WTC11 (cell line): ENCODE measurements around the gene SNX9. TPM values are rescaled to one million over a fixed set of nuclear protein-coding genes. Genes with fewer than 3 reads are reported as not detected.

Experiments
- ATAC-seq: fragments of 200-7000 bp; cut with Tn5 transposase; 2 replicates; pipeline ENCODE4 v1.10.0; 2021; ENCODE audit warnings: mild to moderate bottlenecking, moderate library complexity
- CTCF ChIA-PET: fragments of 300-600 bp; sonication (Branson Sonifier 250); formaldehyde crosslinking; loops from one replicate; lab custom pipeline; 2021; ENCODE audit warnings: antibody characterized with exemption; lab: Charles Lee
- POLR2A ChIA-PET: fragments of 350-600 bp; sonication (Branson Sonifier 250); formaldehyde crosslinking; loops from one replicate; lab custom pipeline; 2021; ENCODE audit warnings: antibody characterized with exemption; lab: Charles Lee
- DNase-seq: peaks from one replicate; pipeline ENCODE4 v3.0.0; 2021; ENCODE audit warnings: low spot score
- H3K27ac Mint-ChIP-seq: 2 replicates; pipeline ENCODE4 v1.8.0; 2021; ENCODE audit warnings: mixed read lengths
- H3K27me3 Mint-ChIP-seq: 2 replicates; pipeline ENCODE4 v1.8.0; 2021; ENCODE audit warnings: low read depth, mild to moderate bottlenecking, moderate library complexity, mixed read lengths
- H3K36me3 Mint-ChIP-seq: 2 replicates; pipeline ENCODE4 v1.8.0; 2021; ENCODE audit warnings: mixed read lengths
- H3K4me1 Mint-ChIP-seq: 2 replicates; pipeline ENCODE4 v1.8.0; 2022; ENCODE audit warnings: mixed read lengths
- H3K4me3 Mint-ChIP-seq: 2 replicates; pipeline ENCODE4 v1.8.0; 2021; ENCODE audit warnings: mild to moderate bottlenecking, moderate library complexity, mixed read lengths
- H3K9me3 Mint-ChIP-seq: 2 replicates; pipeline ENCODE4 v1.8.0; 2021; ENCODE audit warnings: mixed read lengths
- CREB1 ChIP-seq: sonication (generic); formaldehyde crosslinking; IDR thresholded peaks from 2 replicates; pipeline ENCODE4 v1.8.0; 2023; ENCODE audit warnings: mild to moderate bottlenecking, missing genetic modification reagents
- ELF4 ChIP-seq: sonication (generic); formaldehyde crosslinking; IDR thresholded peaks from 2 replicates; pipeline ENCODE4 v1.8.1; 2022; ENCODE audit warnings: low read depth, mild to moderate bottlenecking, moderate library complexity, missing genetic modification reagents
- ETV6 ChIP-seq: sonication (generic); formaldehyde crosslinking; IDR thresholded peaks from 2 replicates; pipeline ENCODE4 v1.8.1; 2022; ENCODE audit warnings: mild to moderate bottlenecking, missing genetic modification reagents
- FOXP1 ChIP-seq: sonication (generic); formaldehyde crosslinking; IDR thresholded peaks from 2 replicates; pipeline ENCODE4 v1.8.0; 2022; ENCODE audit warnings: missing genetic modification reagents, mild to moderate bottlenecking, moderate library complexity, borderline replicate concordance
- GABPB1 ChIP-seq: sonication (generic); formaldehyde crosslinking; IDR thresholded peaks from 2 replicates; pipeline ENCODE4 v1.8.1; 2023; ENCODE audit warnings: mild to moderate bottlenecking, missing genetic modification reagents
- NFE2L1 ChIP-seq: sonication (generic); formaldehyde crosslinking; IDR thresholded peaks from 2 replicates; pipeline ENCODE4 v1.8.1; 2023; ENCODE audit warnings: missing genetic modification reagents
- OVOL2 ChIP-seq: fragments of 250-450 bp; sonication (Bioruptor Pico); IDR thresholded peaks from 2 replicates; pipeline ENCODE4 v1.9.0; 2021; ENCODE audit warnings: mild to moderate bottlenecking, borderline replicate concordance
- SMAD3 ChIP-seq: sonication (generic); formaldehyde crosslinking; IDR thresholded peaks from 2 replicates; pipeline ENCODE4 v1.8.0; 2022; ENCODE audit warnings: missing genetic modification reagents, mild to moderate bottlenecking, borderline replicate concordance
- STAT6 ChIP-seq: sonication (generic); formaldehyde crosslinking; conservative IDR thresholded peaks from 2 replicates; pipeline ENCODE4 v1.8.1; 2023; ENCODE audit warnings: mild to moderate bottlenecking, low read depth, missing genetic modification reagents, moderate library complexity
- TEAD1 ChIP-seq: sonication (generic); formaldehyde crosslinking; IDR thresholded peaks from 2 replicates; pipeline ENCODE4 v1.8.0; 2022; ENCODE audit warnings: mild to moderate bottlenecking, missing genetic modification reagents
- TEAD4 ChIP-seq: sonication (generic); formaldehyde crosslinking; IDR thresholded peaks from 2 replicates; pipeline ENCODE4 v1.8.0; 2022; ENCODE audit warnings: mild to moderate bottlenecking, missing genetic modification reagents
- ZNF263 ChIP-seq: sonication (generic); formaldehyde crosslinking; IDR thresholded peaks from 2 replicates; pipeline ENCODE4 v1.8.1; 2022; ENCODE audit warnings: low read depth, mild to moderate bottlenecking, moderate library complexity, missing genetic modification reagents
- ZNF396 ChIP-seq: fragments of 250-450 bp; sonication (Bioruptor Pico); IDR thresholded peaks from 2 replicates; pipeline ENCODE4 v1.8.0; 2021; ENCODE audit warnings: mild to moderate bottlenecking, moderate library complexity, borderline replicate concordance
- ZNF423 ChIP-seq: fragments of 250-450 bp; sonication (Bioruptor Pico); IDR thresholded peaks from 2 replicates; pipeline ENCODE4 v2.1.2; 2022; ENCODE audit warnings: mild to moderate bottlenecking, moderate library complexity
- ZNF532 ChIP-seq: fragments of 250-450 bp; sonication (Bioruptor Pico); IDR thresholded peaks from 2 replicates; pipeline ENCODE4 v1.9.0; 2021; ENCODE audit warnings: mild to moderate bottlenecking, borderline replicate concordance
- ZNF671 ChIP-seq: fragments of 250-450 bp; sonication (Bioruptor Pico); IDR thresholded peaks from 2 replicates; pipeline ENCODE4 v1.8.0; 2021; ENCODE audit warnings: mild to moderate bottlenecking
- total RNA-seq: library from RNA; stranded (reverse); gene quantifications from 3 replicates; pipeline ENCODE4 v1.2.3, GENCODE V29; 2021
- TF ChIP-seq, protein P1 (sequence below): sonication (generic); formaldehyde crosslinking; IDR thresholded peaks from 2 replicates; pipeline ENCODE4 v1.8.1; 2022; ENCODE audit warnings: missing genetic modification reagents, borderline replicate concordance
- TF ChIP-seq, protein P2 (sequence below): sonication (generic); formaldehyde crosslinking; IDR thresholded peaks from 2 replicates; pipeline ENCODE4 v1.8.1; 2022; ENCODE audit warnings: low read depth, mild to moderate bottlenecking, moderate library complexity, missing genetic modification reagents, borderline replicate concordance

The SNX9 gene
- total RNA-seq, 1 experiment from 2014 or later = 35.0 TPM

- TF ChIP-seq OVOL2 (CRISPR knock-in tag) = no peak
Observed at GRCh38 chr6:157943249-157943963, 120.4 kb downstream of the SNX9 start (continued).

DNA sequence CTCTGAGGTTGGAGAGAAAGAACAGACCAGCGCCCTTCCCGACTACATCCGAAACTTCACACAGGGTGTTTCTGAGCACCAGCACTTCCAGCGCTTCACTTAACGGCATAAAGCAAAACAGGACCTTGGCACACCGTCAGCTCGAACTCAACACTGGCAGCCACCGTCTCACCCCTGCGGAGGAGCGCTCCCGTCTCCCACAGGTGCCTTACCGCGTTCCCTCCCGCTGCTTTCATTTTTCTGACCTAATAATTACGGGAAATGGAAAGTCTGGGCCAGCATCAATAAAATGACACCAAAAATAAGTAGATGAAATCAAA lies 120.9 kb downstream of the SNX9 start:
- H3K27ac Mint-ChIP-seq = no peak overlapping the region
- H3K36me3 Mint-ChIP-seq = peaks cover 59% of the 10 kb centered on the region
- no peaks in the 10 kb centered on the region for H3K27me3 Mint-ChIP-seq
- H3K4me1 Mint-ChIP-seq = no peaks in the 10 kb centered on the region
- ChIA-PET POLR2A (no interaction called here), CTCF (no interaction called here)
- TF ChIP-seq ZNF396 (CRISPR knock-in tag) = no peak
- TF ChIP-seq ELF4 (CRISPR knock-in tag) = no peak
- no peak for TF ChIP-seq ZNF671
- no peak for TF ChIP-seq CREB1
- TF ChIP-seq NFE2L1 (CRISPR knock-in tag) = no peak
- no peak for TF ChIP-seq ZNF423 (CRISPR knock-in tag)
- no peak for TF ChIP-seq STAT6 (CRISPR knock-in tag)
- no peak for TF ChIP-seq TEAD1 (CRISPR knock-in tag)
- TF ChIP-seq FOXP1 (CRISPR knock-in tag) = no peak
- no peak for TF ChIP-seq GABPB1 (CRISPR knock-in tag)
- no peak for TF ChIP-seq SMAD3 (CRISPR knock-in tag)
- no peak for TF ChIP-seq ZNF532
- no peak for TF ChIP-seq ZNF263 (CRISPR knock-in tag)
- TF ChIP-seq TEAD4 (CRISPR knock-in tag) = no peak
- TF ChIP-seq, protein P1, sequence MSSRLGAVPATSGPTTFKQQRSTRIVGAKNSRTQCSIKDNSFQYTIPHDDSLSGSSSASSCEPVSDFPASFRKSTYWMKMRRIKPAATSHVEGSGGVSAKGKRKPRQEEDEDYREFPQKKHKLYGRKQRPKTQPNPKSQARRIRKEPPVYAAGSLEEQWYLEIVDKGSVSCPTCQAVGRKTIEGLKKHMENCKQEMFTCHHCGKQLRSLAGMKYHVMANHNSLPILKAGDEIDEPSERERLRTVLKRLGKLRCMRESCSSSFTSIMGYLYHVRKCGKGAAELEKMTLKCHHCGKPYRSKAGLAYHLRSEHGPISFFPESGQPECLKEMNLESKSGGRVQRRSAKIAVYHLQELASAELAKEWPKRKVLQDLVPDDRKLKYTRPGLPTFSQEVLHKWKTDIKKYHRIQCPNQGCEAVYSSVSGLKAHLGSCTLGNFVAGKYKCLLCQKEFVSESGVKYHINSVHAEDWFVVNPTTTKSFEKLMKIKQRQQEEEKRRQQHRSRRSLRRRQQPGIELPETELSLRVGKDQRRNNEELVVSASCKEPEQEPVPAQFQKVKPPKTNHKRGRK (CRISPR knock-in tag) = no peak
- TF ChIP-seq, protein P2, sequence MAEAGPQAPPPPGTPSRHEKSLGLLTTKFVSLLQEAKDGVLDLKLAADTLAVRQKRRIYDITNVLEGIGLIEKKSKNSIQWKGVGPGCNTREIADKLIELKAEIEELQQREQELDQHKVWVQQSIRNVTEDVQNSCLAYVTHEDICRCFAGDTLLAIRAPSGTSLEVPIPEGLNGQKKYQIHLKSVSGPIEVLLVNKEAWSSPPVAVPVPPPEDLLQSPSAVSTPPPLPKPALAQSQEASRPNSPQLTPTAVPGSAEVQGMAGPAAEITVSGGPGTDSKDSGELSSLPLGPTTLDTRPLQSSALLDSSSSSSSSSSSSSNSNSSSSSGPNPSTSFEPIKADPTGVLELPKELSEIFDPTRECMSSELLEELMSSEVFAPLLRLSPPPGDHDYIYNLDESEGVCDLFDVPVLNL (CRISPR knock-in tag) = no peak
- TF ChIP-seq ETV6 (CRISPR knock-in tag) = no peak
- DNase-seq (no peak), ATAC-seq (no peak)
- no peak overlapping the region for H3K4me3 Mint-ChIP-seq
- H3K9me3 Mint-ChIP-seq = no peaks in the 10 kb centered on the region
